CD4-positive, alpha-beta T cell (primary cell): Measurements from ENCODE around the gene SNTG2. TPM values are rescaled to one million over a fixed set of nuclear protein-coding genes. Genes with fewer than 3 reads are reported as not detected.

Source experiments
- ATAC-seq: fragments of 200-7000 bp; cut with Tn5 transposase; one replicate; pipeline ENCODE4 v1.10.0; 2022; ENCODE audit warnings: mild to moderate bottlenecking; ENCODE audit not compliant: poor library complexity
- CTCF ChIA-PET: fragments of 350-600 bp; sonication (Branson Sonifier 250); formaldehyde crosslinking; loops from one replicate; lab custom pipeline; 2021; ENCODE audit warnings: antibody characterized with exemption, inconsistent platforms; lab: Charles Lee
- POLR2A ChIA-PET: fragments of 350-600 bp; sonication (Branson Sonifier 250); formaldehyde crosslinking; loops from one replicate; lab custom pipeline; 2021; ENCODE audit warnings: antibody characterized with exemption, inconsistent platforms; lab: Charles Lee
- DNase-seq, 14 experiments: peaks; one replicate each; pipeline ENCODE4 v3.0.0-alpha.2; 2013 to 2020; ENCODE audit warnings: mixed read lengths in 2 of 14
- H3K27ac ChIP-seq, 2 donors: one replicate each; pipeline versions ENCODE4 v1.5.1 to v1.7.0; 2013; ENCODE audit warnings: low read length in 2 of 2, low read depth in 1 of 2, mild to moderate bottlenecking in 1 of 2
- H3K27me3 ChIP-seq, 2 experiments: 1 replicate in 1 of 2; 2 replicates in 1 of 2; pipeline versions ENCODE4 v1.6.1 to v1.7.0; 2013; ENCODE audit warnings: low read length in 2 of 2, control low read depth in 1 of 2, mild to moderate bottlenecking in 1 of 2, moderate library complexity in 1 of 2; ENCODE audit not compliant: insufficient read depth in 2 of 2, control insufficient read depth in 1 of 2
- H3K36me3 ChIP-seq: one replicate; pipeline ENCODE4 v1.6.1; 2013; ENCODE audit warnings: low read length, control low read depth; ENCODE audit not compliant: insufficient read depth
- H3K4me1 ChIP-seq: one replicate; pipeline ENCODE4 v1.6.1; 2013; ENCODE audit warnings: low read length, control low read depth; ENCODE audit not compliant: insufficient read depth
- H3K4me3 ChIP-seq: one replicate; pipeline ENCODE4 v1.5.1; 2013; ENCODE audit warnings: mild to moderate bottlenecking, low read length, moderate library complexity
- H3K9me3 ChIP-seq, 2 experiments: 1 replicate in 1 of 2; 2 replicates in 1 of 2; pipeline versions ENCODE4 v1.6.1 to v1.7.0; 2013; ENCODE audit warnings: low read length in 2 of 2, mild to moderate bottlenecking in 2 of 2, control low read depth in 1 of 2, moderate library complexity in 1 of 2; ENCODE audit not compliant: control insufficient read depth in 1 of 2, insufficient read depth in 1 of 2
- H3K27ac Mint-ChIP-seq: one replicate; pipeline ENCODE4 v1.8.0; 2020; ENCODE audit warnings: mixed read lengths
- H3K27me3 Mint-ChIP-seq: one replicate; pipeline ENCODE4 v1.8.0; 2021; ENCODE audit warnings: mixed read lengths
- H3K36me3 Mint-ChIP-seq: one replicate; pipeline ENCODE4 v1.8.0; 2021; ENCODE audit warnings: low read depth, mixed read lengths
- H3K4me1 Mint-ChIP-seq: one replicate; pipeline ENCODE4 v1.8.0; 2021; ENCODE audit warnings: low read depth, mixed read lengths
- H3K4me3 Mint-ChIP-seq: one replicate; pipeline ENCODE4 v1.8.0; 2020; ENCODE audit warnings: mild to moderate bottlenecking, mixed read lengths
- H3K9me3 Mint-ChIP-seq: one replicate; pipeline ENCODE4 v1.8.0; 2020; ENCODE audit warnings: mixed read lengths
- intact Hi-C, 2 experiments: fragments of 100-400 bp; cut with DNase I in 1 of 2; cut with micrococcal nuclease in 1 of 2; formaldehyde crosslinking; loops; one replicate each; pipeline versions ENCODE4 v1.15.1 to v1.9.0; 2023 to 2025; cut with DNase I, micrococcal nuclease
- total RNA-seq, 174 experiments: library from RNA in 2 of 174; stranded (reverse) in 2 of 174; gene quantifications; one replicate each; pipeline ENCODE4 v1.2.3 and lab custom pipeline; 2021 to 2026
- TF ChIP-seq, protein P1 (sequence below): fragments of 200-600 bp; IDR thresholded peaks from one replicate; pipeline ENCODE4 v1.8.0; 2022; ENCODE audit warnings: antibody characterized with exemption, mild to moderate bottlenecking

The SNTG2 gene
- total RNA-seq, 2 experiments from 2014 or later = 1.1 to 1.5 TPM

- Mint-ChIP-seq H3K4me1 (no peaks in the 10 kb centered on the region), H3K27ac (no peak overlapping the region), H3K36me3 (no peaks in the 10 kb centered on the region), H3K27me3 (no peaks in the 10 kb centered on the region), H3K9me3 (peaks cover 19% of the 10 kb centered on the region), H3K4me3 (no peak overlapping the region)
- Histone ChIP-seq H3K4me3 (no peak overlapping the region), H3K9me3 (peaks cover 0 to 17% of the 10 kb centered on the region in 2 experiments), H3K27ac (no peak overlapping the region), H3K27me3 (no peaks in the 10 kb centered on the region), H3K4me1 (peaks cover 5% of the 10 kb centered on the region), H3K36me3 (no peaks in the 10 kb centered on the region)
- TF ChIP-seq, protein P1, sequence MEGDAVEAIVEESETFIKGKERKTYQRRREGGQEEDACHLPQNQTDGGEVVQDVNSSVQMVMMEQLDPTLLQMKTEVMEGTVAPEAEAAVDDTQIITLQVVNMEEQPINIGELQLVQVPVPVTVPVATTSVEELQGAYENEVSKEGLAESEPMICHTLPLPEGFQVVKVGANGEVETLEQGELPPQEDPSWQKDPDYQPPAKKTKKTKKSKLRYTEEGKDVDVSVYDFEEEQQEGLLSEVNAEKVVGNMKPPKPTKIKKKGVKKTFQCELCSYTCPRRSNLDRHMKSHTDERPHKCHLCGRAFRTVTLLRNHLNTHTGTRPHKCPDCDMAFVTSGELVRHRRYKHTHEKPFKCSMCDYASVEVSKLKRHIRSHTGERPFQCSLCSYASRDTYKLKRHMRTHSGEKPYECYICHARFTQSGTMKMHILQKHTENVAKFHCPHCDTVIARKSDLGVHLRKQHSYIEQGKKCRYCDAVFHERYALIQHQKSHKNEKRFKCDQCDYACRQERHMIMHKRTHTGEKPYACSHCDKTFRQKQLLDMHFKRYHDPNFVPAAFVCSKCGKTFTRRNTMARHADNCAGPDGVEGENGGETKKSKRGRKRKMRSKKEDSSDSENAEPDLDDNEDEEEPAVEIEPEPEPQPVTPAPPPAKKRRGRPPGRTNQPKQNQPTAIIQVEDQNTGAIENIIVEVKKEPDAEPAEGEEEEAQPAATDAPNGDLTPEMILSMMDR = no peak
- CTCF ChIA-PET = no interaction called here
- ATAC-seq (no peak), DNase-seq (no peak)
- intact Hi-C loops = no loop called here
- POLR2A ChIA-PET = no interaction called here
These were observed 165.3 kb downstream of the SNTG2 start for GRCh38 chr2:1115843-1116539.

DNA sequence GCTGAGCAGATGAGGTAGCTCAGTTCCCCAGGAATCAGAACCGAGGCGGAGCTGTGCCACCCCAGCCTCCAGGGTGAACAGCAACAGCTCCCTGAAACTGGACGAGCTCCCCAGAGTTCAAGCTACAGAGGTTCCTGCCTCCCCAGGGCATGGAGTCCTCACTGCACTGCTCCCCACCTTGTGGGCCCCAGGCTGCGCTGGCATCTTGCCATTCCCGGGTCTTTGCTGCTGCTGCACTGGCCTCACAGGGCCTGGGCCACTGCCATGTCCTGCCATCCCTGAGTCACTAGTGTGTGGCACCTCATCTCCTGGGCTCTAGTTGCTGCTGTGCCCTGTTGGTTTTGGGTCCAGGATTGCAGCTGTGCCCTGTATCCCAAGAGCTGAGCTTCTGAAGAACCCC is 166.9 kb downstream of the SNTG2 start:
- intact Hi-C loops = no loop called here
- H3K27me3 Mint-ChIP-seq = no peaks in the 10 kb centered on the region
- ATAC-seq = no peak
- ChIA-PET CTCF (no interaction called here), POLR2A (no interaction called here)
- H3K4me1 Mint-ChIP-seq = no peaks in the 10 kb centered on the region
- TF ChIP-seq, protein P1 = no peak
- Histone ChIP-seq H3K4me3 (no peak overlapping the region), H3K36me3 (no peaks in the 10 kb centered on the region), H3K9me3 (peaks cover 0 to 13% of the 10 kb centered on the region in 2 experiments), H3K27ac (no peak overlapping the region), H3K4me1 (peaks cover 5% of the 10 kb centered on the region), H3K27me3 (no peaks in the 10 kb centered on the region)
- H3K4me3 Mint-ChIP-seq = no peak overlapping the region
- H3K27ac Mint-ChIP-seq = no peak overlapping the region
- H3K36me3 Mint-ChIP-seq = no peaks in the 10 kb centered on the region
- no peak for DNase-seq
- peaks cover 10% of the 10 kb centered on the region for H3K9me3 Mint-ChIP-seq

DNA sequence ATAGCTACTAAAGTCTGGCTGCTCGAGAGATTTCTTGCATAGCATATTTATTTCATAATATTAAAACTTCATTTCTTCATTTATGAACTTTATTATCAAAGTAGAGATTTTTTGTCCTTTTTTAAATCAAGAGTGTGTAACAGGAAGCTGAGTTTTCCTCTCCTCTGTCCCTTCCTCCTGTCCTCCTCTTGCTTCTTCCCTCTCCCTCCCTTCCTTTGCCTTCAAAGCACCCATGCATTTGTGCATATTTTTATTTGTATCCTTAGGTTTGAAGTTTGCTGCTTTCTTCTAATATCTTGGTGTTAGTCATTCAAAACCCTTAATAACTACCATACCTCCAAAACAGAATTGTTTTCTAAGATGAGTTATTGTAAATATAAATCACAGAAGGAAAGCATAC is 174.6 kb downstream of the SNTG2 start:
- no peaks in the 10 kb centered on the region for H3K27me3 Mint-ChIP-seq
- ChIA-PET POLR2A (no interaction called here), CTCF (no interaction called here)
- TF ChIP-seq, protein P1 = no peak
- Histone ChIP-seq H3K9me3 (no peaks in the 10 kb centered on the region), H3K4me3 (no peak overlapping the region), H3K4me1 (no peaks in the 10 kb centered on the region), H3K36me3 (no peaks in the 10 kb centered on the region), H3K27me3 (no peaks in the 10 kb centered on the region), H3K27ac (no peak overlapping the region)
- H3K36me3 Mint-ChIP-seq = no peaks in the 10 kb centered on the region
- ATAC-seq = no peak
- H3K4me3 Mint-ChIP-seq = no peak overlapping the region
- H3K27ac Mint-ChIP-seq = no peak overlapping the region
- no peaks in the 10 kb centered on the region for H3K9me3 Mint-ChIP-seq
- DNase-seq = no peak
- H3K4me1 Mint-ChIP-seq = no peaks in the 10 kb centered on the region
- intact Hi-C loops = no loop called here
